Ovary (tissue), 3 donors: Measurements from ENCODE around the gene TPRA1.

ENCODE experiments used
- CTCF ChIP-seq, 3 donors: fragments of 450-650 bp in 2 of 3; fragments of 200-600 bp in 1 of 3; IDR thresholded peaks; one replicate each; pipeline versions ENCODE4 v1.5.1 to v1.8.0; 2016 to 2022; ENCODE audit warnings: antibody characterized with exemption in 3 of 3, mild to moderate bottlenecking in 1 of 3
- EP300 ChIP-seq: sonication (generic); formaldehyde crosslinking; IDR thresholded peaks from one replicate; pipeline ENCODE4 v1.6.1; 2017; ENCODE audit warnings: antibody characterized with exemption
- POLR2A ChIP-seq: fragments of 450-650 bp; IDR thresholded peaks from one replicate; pipeline ENCODE4 v1.6.1; 2017; ENCODE audit warnings: antibody characterized with exemption, mild to moderate bottlenecking, moderate library complexity
- donor health status: DM: no; HTN: no; CAD: no.

DNA sequence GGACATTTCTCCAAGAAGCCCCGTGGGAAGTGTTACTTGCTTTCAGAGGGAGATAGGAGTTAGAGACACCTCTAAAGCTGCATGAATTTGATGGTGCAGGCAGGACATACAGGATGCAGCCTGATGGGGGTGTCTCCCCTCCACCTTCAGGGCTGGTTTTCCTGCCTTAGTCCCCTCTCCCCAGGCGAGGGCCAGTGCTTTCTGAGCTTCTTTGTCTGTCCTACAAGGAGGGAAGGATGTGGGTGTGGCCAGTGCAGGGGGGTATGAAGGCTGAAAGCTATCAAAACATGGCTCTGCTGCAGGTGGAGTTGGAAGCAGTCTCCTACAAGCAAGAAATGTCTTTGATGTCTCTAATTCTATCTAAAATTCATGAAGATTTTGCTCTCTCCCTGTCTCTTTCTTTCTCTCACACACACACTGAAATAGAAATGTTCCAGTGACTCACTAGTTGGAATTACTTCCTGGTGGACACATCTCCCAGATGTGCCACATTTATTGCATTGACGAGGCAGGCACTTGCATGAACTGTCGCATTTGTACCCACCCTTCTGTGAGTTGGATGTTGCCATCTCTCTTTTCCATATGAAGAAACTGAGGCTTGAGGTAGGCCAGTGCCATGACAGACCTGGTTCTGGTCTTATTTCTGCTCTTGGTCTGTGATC, 24.5 kb upstream of the TPRA1 start:
- TF ChIP-seq CTCF (IDR thresholded peaks at IDR 0.05): no peak
- TF ChIP-seq EP300: no peak
- TF ChIP-seq POLR2A: no peak
